ENCODE data around the gene KIF1B.
"Not testable (repeated sequence)": the region's sequence is repeated elsewhere in the genome, so short reads cannot be mapped to it uniquely, and the experiment has no call there.

KIF1B gene

DNA sequence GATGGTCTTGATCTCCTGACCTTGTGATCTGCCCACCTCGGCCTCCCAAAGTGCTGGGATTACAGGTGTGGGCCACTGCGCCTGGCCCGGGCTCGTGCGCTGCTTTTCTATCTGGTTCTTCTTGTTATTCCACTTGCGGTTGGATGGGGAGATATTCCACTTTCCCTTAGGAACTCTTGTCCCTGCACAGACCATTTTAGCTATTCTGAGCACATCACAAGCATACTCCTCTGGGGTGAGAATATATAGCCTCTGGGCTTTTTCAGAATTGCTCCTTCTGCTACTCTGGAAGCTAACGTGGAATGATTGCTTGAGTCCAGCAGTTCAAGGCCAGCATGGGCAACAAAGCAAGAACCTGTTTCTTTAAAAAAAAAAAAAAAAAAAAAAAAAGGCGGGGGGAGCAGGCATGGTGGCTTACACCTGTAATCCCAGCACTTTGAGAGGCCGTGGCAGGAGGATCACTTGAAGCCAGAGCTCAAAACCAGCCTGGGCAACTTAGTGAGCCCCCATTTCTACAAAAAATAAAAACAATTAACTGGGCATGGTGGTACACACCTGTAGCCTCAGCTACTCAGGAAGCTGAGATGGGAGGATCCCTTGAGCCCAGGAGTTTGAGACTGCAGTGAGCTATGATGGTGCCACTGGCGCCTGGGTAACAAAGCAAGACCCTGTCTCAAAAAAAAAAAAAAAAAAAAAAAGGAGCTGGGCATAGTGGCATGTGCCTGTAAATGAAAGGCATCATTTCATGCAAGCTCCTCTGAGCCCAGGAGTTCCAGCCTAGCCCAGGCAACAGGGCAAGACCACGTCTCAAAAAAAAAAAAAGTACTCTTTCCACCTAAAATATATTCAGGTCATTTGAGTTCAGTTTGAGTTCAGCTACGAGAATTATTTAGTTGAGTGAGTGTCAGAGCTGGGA, 176.6 kb downstream of the KIF1B start:
- no peak for DNase-seq (ENCODE audit: low read depth)

DNA sequence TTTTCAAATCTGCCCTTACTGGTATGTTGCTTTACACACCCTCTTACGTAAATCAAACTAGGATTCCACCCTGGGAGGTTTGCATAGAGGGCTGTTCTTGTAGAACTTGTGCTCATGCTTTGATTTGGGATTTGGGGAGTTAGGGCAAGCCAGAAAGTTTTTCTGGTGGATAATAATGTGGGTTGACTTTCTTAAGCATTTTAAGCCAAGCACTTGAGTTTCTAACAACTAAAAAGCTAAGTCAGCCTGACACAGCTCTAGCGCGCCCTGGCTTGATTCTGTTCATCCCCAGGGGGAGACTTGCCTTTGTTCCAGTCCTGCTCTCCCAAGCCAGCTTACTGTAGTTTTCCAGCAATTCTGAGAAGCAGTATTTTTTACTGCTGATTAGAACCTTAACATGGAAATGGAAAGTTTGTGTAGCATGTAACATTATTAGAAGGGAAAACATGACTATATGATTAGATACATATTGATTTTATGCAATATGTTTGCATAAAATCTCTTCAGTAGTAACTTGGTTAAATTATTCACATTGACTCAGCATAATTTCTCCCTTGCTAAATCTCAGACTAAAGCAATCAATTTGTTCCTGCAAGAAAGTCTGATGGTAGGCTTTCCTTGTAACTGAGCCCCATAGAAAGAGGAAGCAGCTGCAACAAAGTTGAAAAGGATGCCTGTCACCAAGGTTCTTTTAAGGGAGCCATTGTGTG, 177.5 kb downstream of the KIF1B start:
- DNase-seq (ENCODE audit: low read depth), result no peak

DNA sequence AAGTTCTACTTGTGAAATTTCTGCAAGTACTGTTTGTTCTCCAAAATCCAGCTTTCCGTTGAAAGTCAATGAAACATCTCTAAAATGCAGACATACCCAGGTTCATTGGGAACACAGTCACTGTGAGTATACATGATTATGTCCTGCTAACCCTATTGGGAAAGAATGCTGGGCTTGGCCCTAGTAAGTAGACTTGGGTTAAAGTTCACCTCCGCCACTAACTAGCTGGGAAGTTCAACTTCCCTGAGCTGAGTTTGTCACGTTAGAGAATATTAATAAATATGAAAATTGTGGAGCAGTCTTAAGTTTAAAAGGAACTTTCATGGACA, 178.0 kb downstream of the KIF1B start:
- no peak for DNase-seq (ENCODE audit: low read depth)

DNA sequence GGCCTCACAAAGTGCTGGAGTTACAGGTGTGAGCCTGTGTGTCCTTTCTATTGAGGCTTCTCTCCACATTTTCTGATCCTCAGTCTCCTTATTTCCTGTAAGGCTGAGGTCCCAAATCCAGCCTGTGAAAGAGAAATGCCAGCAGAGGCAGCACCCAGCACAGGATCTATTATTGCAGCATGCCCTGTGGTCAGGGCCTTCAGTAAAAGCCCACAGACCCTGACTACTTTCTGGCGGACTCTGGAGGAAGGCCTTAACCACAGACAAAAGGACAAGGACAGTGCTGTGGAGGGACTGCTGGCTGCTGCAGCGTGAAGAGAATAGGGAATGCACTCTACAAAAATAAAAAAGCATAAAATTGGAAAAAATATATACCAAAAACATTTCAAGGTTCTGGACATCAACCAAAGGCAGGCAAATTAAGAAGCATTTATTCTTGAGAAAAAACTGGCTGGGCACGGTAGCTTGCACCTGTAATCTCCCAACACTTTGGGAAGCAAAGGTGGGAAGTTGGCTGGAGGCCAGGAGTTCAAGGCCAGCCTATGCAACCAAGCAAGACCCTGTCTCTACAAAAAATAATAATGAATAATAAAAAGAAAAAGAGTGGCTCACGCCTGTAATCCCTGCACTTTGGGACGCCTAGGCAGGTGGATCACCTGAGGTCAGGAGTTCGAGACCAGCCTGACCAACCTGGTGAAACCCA, 179.1 kb downstream of the KIF1B start:
- no peak for DNase-seq (ENCODE audit: low read depth)

DNA sequence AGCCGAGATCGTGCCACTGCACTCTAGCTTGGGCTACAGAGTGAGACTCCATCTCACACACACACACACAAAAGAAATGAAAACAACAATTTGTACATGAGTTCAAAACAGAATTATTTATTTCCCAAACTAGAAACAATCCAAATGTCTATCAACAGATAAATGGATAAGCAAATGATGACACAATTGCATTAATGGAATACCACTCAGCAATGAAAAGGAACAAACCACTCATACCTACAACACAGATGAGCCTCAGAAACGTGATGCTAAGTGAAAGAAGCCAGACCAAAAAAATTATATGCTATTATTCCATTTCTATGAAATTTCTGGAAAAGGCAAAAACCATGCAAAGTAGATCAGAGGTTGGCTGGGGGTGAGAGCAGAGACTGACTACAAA, 186.5 kb downstream of the KIF1B start:
- no peak for DNase-seq (ENCODE audit: low read depth)

GRCh38 chr1:10398278-10398733, 187.9 kb downstream of the KIF1B start:
- DNase-seq (ENCODE audit: low read depth), result no peak

DNA sequence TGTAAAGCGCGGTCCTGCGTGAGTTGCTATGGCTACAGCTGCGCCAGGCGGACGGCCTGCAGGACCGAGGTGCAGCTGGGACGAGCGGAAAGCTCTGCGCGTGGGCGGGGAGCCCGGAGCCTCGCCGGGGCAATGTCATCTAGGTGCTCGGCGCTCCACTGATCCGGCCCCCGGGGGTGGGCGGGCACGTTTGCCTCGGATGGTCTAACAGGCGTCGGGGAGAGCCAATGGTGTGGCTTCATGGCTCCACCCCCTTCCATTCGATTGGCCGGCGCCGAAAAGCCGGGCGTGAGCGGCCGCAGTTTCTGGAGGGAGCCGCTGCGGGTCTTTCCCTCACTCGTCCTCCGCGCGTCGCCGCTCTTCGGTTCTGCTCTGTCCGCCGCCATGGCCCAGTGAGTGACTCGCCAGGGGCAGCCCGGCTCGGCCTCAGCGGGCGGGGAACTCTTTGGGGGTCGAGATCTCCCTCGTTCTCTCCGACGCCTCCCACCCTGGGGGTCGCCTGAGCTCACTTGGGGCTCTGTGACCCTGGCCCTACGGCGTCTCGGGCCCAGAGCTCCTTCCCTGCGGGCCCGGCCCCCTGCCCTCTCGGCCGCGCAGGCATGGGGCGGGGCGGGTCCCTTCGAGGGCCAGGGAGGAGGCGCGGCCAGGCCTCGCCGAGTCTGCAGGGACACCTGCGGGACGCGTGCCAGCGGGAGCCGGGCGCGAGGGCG, 188.5 kb downstream of the KIF1B start, which contains the start of gene PGD:
Gene PGD (plus strand): TSS at position 331 of the 710 bp plus-strand sequence. CDS start 54 bp downstream, at position 385.
- DNase-seq (ENCODE audit: low read depth), result peak; percentile 97

DNA sequence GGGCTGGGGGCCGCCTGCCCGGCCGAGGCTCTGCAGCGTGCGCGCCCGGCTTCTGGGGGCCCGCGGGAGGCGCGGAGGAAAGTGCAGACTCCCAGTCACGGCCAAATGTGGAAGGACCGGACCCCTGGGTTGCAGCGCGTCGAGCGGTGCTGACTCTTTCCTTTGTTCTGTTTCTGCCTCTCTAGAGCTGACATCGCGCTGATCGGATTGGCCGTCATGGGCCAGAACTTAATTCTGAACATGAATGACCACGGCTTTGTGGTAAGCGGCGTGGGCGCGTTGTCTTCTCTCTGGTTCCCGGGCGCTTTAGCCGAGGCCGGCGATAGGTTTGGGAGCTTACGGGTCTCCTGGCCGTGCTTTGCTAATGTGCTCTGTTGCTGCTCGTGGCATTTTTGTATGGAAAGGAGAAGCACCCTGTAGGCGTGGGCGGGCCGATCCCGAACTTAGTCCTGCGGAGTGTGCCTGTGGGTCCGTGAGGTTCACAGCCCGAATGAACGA, 189.1 kb downstream of the KIF1B start:
- DNase-seq (ENCODE audit: low read depth), result no peak

DNA sequence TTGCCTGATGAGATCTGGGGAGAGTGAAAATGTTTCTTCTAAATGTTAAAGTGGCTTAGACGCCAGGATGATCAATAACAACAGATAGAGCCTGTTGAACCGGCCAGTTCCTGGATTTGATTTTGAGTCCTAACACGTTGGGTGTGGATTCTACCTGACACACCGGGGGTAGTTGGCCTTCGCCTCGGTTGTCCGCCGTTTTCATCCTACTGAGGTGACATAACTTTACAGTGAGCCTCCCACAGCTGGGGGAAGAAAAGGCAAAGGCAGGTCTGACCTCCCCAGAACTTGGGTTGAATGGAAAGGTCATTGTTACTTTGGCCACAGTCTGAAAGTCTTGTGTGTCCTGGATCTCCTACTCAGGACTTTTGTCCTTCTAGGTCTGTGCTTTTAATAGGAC, 189.6 kb downstream of the KIF1B start:
- DNase-seq (ENCODE audit: low read depth), result no peak

- no peak for DNase-seq (ENCODE audit: low read depth)
These were observed 190.9 kb downstream of the KIF1B start for GRCh38 chr1:10401281-10401680.

DNA sequence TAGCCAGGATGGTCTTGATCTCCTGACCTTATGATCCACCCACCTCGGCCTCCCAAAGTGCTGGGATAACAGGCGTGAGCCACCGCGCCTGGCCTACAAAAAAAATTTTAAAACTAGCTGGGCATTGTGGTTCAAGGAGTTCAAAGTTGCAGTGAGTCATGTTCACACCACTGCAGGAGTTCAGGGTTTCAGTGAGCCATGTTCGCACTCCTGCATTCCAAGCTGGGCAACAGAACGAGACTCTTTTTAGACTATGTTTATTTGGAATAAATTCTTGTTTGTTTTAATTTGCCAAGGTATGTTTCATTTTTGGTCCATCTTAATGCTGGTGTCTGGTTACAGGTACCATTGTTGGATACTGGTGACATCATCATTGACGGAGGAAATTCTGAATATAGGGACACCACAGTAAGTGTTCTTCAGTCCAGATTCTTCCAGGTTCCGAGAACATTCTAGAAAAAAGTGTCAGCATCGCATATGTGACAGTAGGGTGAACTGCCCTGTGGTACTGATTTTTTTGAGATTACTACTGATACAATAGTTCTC, 192.4 kb downstream of the KIF1B start:
- DNase-seq (ENCODE audit: low read depth), result no peak

GRCh38 chr1:10407201-10407600, 196.8 kb downstream of the KIF1B start:
- DNase-seq (ENCODE audit: low read depth), result no peak

DNA sequence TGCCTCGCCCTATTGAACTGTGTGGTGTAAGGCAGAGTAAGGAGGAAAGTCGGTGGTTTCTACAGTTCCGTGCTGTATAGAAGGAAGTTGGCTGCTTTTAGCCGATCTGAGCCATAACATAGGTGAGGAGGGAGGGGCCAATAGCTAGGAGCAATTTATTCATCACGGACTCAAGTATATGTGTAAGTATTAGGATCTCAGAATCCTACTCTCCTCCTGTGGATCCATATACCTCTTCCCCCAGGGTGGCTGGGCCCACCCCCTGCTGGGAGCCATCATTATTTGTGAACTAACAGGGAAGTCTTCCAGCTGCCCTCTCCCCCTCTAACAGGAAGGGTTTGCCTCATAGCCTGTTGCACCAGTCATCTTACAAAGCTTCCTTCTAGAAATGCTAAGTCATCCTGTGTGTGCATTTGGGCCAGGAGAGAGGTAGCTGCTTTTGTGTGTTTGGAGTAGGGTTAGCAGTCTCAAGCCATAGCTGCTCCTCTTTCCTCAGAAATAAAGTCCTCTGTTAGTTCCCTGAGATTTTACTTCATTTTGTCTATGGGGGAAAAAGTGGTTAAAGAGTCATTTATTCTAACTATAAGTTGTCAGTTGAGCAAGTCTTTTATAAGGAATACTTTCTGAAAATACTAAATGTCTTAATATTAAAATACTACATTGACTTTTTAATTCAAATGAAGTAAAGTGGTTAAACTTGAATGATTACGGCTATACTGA, 205.0 kb downstream of the KIF1B start:
- DNase-seq (ENCODE audit: low read depth), result no peak

DNA sequence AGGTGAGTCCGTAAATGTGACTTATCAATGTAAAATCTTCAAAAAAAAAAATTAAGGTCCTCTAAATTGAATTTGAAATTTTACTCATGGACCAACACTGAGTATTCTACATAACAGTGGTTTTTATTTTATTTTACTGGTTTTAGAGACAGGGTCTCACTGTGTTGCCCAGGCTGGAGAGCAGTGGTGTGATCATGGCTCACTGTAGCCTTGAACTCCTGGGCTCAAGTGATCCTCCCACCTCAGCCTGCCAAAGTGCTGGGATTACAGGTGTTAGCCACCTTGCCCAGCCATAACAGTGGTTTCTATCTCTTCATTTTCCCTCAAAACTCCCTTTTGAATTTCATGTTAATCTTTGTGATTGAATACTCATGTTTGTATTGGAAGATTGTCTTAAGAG, 205.6 kb downstream of the KIF1B start:
- not testable (repeated sequence) for DNase-seq (ENCODE audit: low read depth)

DNA sequence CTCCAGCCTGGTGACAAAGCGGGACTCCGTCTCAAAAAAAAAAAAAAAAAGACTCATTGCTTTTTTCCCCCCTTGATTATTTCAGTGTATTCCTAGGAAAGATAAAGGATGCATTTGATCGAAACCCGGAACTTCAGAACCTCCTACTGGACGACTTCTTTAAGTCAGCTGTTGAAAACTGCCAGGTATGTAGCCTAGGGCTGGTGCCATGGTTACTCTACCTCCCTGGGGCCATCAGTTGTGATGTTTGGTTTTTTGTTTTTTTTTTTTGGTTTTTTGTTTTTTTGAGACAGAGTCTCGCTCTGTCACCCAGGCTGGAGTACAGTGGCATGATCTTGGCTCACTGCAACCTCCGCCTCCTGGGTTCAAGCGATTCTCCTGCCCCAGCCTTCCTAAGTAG, 208.4 kb downstream of the KIF1B start:
- not testable (repeated sequence) for DNase-seq (ENCODE audit: low read depth)

GRCh38 chr1:10419351-10419750, 209.0 kb downstream of the KIF1B start:
- no peak for DNase-seq (ENCODE audit: low read depth)

DNA sequence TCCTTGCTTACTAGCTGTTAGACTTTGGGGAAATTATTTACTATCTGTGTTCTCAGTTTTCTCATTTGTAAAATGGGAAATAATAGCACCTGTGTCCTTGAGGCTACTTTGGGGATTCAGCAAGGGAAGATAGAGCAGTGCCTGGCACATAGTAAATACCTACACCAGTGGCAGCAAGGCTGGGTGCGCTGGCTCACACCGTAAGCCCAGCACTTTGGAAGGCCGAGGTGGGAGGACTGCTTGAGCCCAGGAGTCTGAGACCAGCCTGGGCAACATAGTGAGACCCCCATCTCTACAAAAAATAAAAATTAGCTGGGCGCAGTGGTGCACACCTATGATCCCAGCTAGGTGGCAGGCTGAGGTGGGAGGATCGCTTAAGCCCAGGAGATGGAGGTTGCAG, 211.3 kb downstream of the KIF1B start:
- DNase-seq (ENCODE audit: low read depth), result no peak

- no peak for DNase-seq (ENCODE audit: low read depth)
These were observed 213.7 kb downstream of the KIF1B start for GRCh38 chr1:10424034-10424433.

- no peak for DNase-seq (ENCODE audit: low read depth)
These were observed 214.3 kb downstream of the KIF1B start for GRCh38 chr1:10424651-10425050.

- not testable (repeated sequence) for DNase-seq (ENCODE audit: low read depth)
These were observed 215.6 kb downstream of the KIF1B start for GRCh38 chr1:10425826-10426534.

All from stimulated activated CD8-positive, alpha-beta memory T cell treated with anti-CD3 and anti-CD28 coated beads, Interleukin-7, amount 100 ng/mL, for 24 hours (primary cell).